Measurements from ENCODE around the gene CDC34. TPM values are rescaled to one million over a fixed set of nuclear protein-coding genes. Genes with fewer than 3 reads are reported as not detected.

Gene CDC34
- polyA plus RNA-seq, 1 experiment = 34.0 TPM

DNA sequence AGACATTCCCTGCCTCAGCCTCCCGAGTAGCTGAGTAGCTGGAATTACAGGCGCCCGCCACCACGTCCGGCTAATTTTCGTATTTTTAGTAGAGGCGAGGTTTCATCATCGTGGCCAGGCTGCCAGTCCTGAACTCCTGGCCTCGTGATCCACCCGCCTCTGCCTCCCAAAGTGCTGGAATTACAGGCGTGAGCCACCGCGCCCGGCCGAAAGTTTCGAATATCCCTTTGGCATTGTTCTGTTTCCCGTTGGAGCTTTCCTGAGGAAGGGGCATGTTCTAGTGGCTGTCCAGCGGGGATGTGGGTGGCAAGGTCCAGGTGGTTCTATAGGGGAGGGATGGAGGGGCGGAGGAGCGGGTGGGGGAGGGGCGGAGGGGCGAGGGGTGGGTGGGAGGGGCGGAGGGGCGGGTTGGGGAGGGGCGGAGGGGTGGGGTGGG is 38.7 kb downstream of the CDC34 start:
- H3K4me3 ChIP-seq (ENCODE audit: low read depth, low read length) = no peak overlapping the region
- TF ChIP-seq, protein P1, sequence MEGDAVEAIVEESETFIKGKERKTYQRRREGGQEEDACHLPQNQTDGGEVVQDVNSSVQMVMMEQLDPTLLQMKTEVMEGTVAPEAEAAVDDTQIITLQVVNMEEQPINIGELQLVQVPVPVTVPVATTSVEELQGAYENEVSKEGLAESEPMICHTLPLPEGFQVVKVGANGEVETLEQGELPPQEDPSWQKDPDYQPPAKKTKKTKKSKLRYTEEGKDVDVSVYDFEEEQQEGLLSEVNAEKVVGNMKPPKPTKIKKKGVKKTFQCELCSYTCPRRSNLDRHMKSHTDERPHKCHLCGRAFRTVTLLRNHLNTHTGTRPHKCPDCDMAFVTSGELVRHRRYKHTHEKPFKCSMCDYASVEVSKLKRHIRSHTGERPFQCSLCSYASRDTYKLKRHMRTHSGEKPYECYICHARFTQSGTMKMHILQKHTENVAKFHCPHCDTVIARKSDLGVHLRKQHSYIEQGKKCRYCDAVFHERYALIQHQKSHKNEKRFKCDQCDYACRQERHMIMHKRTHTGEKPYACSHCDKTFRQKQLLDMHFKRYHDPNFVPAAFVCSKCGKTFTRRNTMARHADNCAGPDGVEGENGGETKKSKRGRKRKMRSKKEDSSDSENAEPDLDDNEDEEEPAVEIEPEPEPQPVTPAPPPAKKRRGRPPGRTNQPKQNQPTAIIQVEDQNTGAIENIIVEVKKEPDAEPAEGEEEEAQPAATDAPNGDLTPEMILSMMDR (IDR thresholded peaks at IDR 0.05; ENCODE audit: low read depth, low read length) = no peak
- CTCF ChIA-PET = no interaction called here
- POLR2A ChIA-PET = no interaction called here
- no peak for DNase-seq (ENCODE audit: low read depth, low spot score)
- no peaks in the 10 kb centered on the region for H3K27me3 ChIP-seq (ENCODE audit: control insufficient read depth, insufficient read depth, low read length)
- peaks cover 5% of the 10 kb centered on the region; the same call in 1 of the 2 replicates for H3K9me3 ChIP-seq (ENCODE audit: control insufficient read depth, insufficient read depth, low read length)
- no peak overlapping the region for H3K27ac ChIP-seq (ENCODE audit: low read depth, low read length)

DNA sequence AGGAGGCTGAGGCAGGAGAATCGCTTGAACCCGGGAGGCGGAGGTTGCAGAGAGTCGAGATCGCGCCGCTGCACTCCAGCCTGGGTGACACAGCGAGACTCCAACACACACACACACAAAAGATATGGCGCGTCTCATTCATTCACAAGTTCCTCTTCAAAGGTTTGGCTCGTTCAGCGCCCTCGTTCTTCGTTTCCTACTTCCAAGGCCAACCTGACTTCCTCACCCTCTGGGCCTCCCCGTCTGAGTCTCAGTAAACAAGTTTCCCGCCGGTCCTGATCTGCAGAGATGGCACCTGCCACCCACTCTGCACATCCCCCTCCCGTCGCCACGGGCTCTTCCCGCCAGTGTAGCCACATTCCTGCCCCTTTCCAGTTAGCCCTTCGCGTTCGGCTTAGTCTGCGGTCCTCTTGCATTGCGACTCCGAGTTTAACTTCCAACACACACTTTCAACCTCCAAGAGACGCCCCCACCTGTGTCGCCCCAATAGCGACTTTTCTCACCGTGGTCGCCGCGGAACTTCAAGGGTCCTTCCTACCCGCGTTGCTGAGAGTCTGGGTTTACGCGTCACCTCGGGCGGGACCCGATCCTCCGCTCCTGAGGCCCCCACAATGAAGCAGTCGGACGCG is 39.5 kb downstream of the CDC34 start:
- Histone ChIP-seq H3K9me3 (ENCODE audit: control insufficient read depth, insufficient read depth, low read length) (peaks cover 5% of the 10 kb centered on the region; the same call in 1 of the 2 replicates), H3K4me3 (ENCODE audit: low read depth, low read length) (peak overlapping the region; percentile 67), H3K27ac (ENCODE audit: low read depth, low read length) (peak overlapping the region; percentile 82), H3K27me3 (ENCODE audit: control insufficient read depth, insufficient read depth, low read length) (no peaks in the 10 kb centered on the region)
- DNase-seq (ENCODE audit: low read depth, low spot score) = no peak
- POLR2A ChIA-PET = interaction anchor here (0.7 to 1.1 kb wide), 3 partner anchors 40 to 152 kb away, joined by 3 to 6 read pairs (median 3); partner anchors contain the start of gene CDC34
- TF ChIP-seq, protein P1 (IDR thresholded peaks at IDR 0.05; ENCODE audit: low read depth, low read length) = no peak
- CTCF ChIA-PET = no interaction called here

DNA sequence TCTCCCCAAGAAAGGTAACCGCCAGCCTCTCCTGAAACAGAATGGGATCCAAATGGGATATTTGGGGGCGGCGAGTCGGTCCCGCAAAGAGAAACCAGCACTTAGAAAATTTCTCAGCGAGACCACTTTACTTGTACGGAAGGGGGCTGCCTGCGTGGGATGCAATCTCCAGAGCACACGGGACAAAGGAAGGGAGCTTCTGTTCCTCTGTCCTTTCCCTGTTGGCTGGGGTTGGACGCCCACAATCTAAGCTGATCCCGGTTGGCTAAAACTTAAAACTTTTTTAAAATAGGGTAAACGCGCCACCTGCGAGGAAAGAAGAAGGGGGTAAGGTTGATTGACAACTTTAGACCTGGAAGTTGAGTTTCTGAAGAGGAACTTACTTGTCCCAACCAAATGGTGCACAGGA is 40.0 kb downstream of the CDC34 start:
- Histone ChIP-seq H3K4me3 (ENCODE audit: low read depth, low read length) (peak overlapping the region; percentile 67), H3K27ac (ENCODE audit: low read depth, low read length) (peak overlapping the region; percentile 82), H3K27me3 (ENCODE audit: control insufficient read depth, insufficient read depth, low read length) (no peaks in the 10 kb centered on the region), H3K9me3 (ENCODE audit: control insufficient read depth, insufficient read depth, low read length) (peaks cover 5% of the 10 kb centered on the region; the same call in 1 of the 2 replicates)
- DNase-seq (ENCODE audit: low read depth, low spot score) = no peak
- TF ChIP-seq, protein P1 (IDR thresholded peaks at IDR 0.05; ENCODE audit: low read depth, low read length) = no peak
- ChIA-PET CTCF (no interaction called here), POLR2A (interaction anchor here (0.6 to 1.7 kb wide), 6 partner anchors 12 to 207 kb away, joined by 3 to 13 read pairs (median 4); partner anchors contain the start of gene CDC34)

DNA sequence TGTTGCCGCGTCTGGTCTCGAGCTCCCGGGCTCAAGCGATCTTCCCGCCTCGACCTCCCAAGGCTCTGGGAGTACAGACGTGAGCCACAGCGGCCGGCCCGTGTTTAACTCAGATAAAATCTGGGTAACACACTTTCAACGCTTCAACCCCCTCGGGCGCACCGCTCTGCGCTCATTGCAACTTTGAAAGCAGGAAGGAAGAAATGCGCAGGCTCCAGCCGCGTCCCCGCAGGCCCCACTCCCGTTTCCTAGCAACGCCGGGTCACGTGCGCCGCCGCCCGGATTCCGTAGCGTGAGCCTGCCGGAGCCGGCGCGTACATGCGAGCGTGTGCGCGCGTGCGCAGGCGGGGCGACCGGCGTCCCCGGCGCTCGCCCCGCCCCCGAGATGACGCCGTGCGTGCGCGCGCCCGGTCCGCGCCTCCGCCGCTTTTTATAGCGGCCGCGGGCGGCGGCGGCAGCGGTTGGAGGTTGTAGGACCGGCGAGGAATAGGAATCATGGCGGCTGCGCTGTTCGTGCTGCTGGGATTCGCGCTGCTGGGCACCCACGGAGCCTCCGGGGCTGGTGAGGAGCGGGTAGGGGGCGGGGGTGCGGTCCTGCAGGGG is 40.7 kb downstream of the CDC34 start, which contains the start of gene BSG:
Gene BSG, plus strand, starts transcription at position 457 of the 603 bp plus-strand sequence. Its CDS starts 39 bp downstream, at position 496.
- TF ChIP-seq, protein P1 (IDR thresholded peaks at IDR 0.05; ENCODE audit: low read depth, low read length) = no peak
- peaks cover 5% of the 10 kb centered on the region; the same call in 1 of the 2 replicates for H3K9me3 ChIP-seq (ENCODE audit: control insufficient read depth, insufficient read depth, low read length)
- ChIA-PET POLR2A (interaction anchor here (0.6 to 1.7 kb wide), 9 partner anchors 11 to 207 kb away, joined by 3 to 13 read pairs (median 4); partner anchors contain the start of genes CDC34 and RNF126), CTCF (no interaction called here)
- H3K27ac ChIP-seq (ENCODE audit: low read depth, low read length) = peak within 1 kb of the TSS; percentile 82
- DNase-seq (ENCODE audit: low read depth, low spot score) = peak; percentile 95
- H3K27me3 ChIP-seq (ENCODE audit: control insufficient read depth, insufficient read depth, low read length) = no peaks in the 10 kb centered on the region
- H3K4me3 ChIP-seq (ENCODE audit: low read depth, low read length) = peak within 1 kb of the TSS; percentile 91
